ENCODE results near the gene LRRC10.

The LRRC10 gene, protein sequence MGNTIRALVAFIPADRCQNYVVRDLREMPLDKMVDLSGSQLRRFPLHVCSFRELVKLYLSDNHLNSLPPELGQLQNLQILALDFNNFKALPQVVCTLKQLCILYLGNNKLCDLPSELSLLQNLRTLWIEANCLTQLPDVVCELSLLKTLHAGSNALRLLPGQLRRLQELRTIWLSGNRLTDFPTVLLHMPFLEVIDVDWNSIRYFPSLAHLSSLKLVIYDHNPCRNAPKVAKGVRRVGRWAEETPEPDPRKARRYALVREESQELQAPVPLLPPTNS

DNA sequence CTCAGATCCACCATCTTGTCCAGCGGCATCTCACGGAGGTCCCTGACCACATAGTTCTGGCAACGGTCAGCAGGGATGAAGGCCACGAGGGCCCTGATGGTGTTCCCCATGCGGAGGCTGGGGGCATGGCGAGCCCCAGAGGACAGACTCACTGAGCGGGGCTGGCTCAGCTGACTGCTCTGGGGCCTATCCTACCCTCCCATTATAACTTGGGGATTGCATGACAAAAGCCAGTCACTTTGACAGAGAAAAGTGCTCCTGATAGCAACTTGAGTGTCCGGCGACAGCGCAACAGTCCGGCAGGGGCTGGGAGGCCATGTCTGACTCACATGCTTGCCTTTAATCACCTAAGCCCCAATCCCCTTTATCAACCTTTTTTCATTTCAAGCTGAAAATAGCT, at the start of gene LRRC10:
TSS of gene LRRC10 (minus strand) at position 179 of the 400 bp plus-strand sequence. CDS start at position 110, 69 bp downstream.
- no peak for DNase-seq

DNA sequence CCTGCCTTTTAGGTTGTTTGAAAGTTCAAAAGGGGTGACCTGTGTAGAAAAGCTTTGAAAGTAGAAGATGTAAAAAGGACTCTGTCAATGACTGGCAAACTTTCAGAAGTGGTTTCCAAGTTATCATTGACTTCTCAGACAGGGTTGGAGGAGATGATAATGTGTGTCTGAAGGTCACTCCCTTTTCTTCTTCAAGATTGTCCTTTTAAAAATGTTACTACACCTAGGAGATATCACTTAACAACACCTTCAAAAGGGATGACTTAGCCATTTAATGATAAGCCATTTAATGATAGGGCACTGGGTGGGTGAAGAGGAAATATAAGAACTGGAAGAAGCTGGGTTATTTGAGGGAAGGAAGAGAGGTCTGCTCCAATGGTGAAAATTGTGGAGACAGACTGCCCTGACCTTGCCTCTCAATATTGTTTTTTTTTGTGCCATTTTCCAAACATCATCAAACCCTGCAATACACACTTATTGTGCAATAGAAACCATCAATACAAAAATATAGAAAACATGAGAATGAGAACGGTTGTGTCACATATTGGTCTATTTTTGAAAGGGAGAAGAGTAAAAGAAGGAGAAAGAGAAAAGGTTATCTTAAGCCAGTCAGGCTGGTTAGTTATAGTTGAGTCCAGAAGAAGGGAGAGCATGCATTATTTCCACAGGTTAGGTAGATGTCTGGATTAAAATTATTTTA, 49.6 kb upstream of the LRRC10 start:
- no peak for DNase-seq

DNA sequence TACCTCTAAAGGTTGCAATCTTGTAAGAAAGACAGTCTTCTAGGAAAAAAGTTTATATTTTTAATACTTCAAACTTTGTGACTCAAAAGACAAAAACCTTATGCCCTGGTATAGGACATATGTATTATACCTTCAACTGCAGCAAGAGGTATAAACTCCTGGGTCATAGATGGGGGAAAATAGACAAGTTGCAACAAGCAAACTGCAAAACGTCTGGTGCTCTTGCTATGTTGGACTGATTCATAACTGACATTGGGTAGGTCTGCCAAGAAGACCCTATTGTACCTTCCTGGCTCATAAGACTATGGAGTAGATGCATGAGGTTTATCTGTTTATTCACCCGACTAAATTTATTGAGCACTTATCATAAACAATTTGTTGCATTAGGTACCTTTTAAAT, 47.5 kb upstream of the LRRC10 start:
- DNase-seq: no peak

DNA sequence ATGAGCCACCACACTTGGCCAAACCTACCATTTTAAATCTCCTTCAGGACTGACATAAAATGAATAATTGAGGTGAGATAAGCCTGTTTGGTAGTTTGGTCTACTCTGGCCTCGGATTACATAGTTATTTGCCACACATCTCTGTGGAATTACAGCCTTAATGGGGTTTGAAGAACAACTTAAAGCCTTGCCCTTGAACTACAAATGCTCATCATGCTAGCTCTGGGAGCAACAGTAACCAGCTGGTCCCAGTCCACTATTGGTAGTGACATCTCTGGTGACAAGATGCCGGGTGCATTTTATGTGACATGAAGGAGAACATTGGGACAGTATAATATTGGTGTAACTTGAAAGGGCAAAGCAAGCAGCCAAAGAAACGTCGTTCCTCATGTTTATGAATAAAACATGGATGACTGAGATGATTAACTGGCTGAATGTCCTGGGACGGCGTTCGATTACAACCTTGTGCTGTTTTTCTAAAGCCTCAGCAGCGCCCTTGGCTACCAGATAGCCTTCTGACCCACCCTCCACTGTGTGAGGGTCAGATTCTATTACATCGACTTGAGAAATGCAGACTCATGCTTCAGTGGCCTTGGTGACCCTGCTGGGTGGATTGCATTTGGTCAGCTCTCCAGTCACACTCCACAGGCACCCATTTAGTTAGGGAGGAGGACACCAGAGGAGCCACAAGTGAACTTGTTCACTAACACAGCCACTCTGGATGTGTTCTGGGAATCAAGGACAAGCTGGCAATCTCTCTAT, 46.9 kb upstream of the LRRC10 start:
- no peak for DNase-seq

DNA sequence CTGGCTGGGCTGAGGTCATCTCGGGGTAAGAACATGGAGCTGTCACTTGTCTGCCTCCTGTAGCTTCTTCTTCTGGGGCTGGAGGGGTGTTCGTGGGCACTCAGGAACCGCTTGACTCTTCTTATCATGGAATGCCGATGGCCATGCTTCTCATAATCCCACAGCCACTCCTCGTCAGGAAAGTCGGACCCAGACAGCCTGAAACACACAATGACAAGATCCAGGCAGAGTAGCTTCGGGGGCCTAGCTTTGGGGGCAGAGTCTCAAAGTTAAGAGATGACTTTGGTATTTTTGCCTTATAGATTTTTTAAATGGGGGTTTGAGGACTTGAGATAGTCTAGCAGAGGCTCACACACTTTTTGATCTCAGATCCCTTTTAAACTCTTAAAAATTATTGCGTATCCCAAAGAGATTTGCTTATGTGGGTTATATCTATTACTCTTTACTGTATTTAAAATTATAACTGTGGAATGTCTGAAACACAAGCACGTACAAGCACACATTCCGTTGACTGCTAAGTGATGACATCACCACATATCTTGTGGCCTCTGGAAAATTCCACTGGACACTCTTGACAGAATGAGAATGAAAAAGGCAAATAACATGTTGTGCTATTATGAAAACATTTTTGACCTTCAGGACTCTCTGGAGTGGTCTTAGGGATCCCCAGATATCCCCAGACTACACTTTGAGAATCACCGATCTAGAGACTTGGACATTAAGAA, 45.1 kb upstream of the LRRC10 start:
- no peak for DNase-seq

DNA sequence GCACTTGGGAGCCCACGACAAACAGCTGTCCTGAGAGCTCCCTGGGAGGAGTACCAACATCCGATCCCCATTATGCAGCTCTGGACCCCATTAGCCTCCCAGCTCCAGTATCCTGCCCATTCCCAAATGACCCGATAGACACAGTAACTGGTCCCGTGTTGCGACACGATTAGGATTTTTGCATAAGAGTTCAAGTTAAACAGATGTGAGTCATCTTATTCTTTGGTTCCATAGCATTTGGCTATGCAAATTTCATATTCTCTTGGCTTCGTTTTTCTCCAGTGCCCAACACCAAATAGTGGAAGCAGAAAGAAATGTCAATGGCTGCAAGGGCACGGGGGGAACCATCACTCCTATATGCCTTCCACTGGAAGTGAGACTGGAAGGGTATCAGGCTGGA, 43.0 kb upstream of the LRRC10 start:
- DNase-seq: no peak

DNA sequence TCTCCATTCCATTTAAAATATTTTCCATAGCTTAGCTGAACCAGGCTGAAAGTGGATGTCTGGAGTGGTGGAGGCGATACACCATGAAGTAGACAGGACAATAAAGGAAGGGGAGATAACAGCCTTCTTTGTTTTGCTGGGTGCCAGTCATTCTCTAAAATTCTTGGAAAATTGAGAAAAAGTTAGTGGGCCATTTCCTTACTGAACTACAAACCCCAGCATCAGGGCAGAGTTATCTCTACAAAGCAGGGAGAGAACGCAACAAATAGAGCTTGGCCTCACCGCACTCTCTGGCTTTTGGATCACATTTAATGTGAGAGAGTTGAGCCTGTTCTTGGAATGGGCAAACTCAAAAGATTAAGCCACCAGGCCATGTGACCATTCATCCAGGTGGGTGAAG, 41.2 kb upstream of the LRRC10 start:
- DNase-seq: no peak

DNA sequence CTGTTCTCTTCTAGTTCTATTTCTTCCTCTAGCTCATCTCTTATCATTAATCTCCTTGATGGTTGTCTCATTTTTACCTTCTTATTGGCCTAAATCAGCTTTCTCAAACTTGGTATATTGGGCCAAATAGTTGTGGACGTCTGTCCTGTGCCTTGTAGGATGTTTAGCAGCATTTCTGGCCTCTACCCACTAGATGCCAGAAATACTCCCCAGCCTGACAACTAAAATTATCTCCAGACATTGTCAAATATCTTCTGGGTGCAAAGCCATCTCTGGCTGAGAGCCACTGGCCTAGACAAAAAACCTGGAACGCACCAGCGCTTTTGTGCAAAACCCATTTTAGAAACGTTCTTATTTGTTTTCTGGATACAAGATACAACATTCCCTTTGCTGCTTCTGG, 38.8 kb upstream of the LRRC10 start:
- DNase-seq: no peak

DNA sequence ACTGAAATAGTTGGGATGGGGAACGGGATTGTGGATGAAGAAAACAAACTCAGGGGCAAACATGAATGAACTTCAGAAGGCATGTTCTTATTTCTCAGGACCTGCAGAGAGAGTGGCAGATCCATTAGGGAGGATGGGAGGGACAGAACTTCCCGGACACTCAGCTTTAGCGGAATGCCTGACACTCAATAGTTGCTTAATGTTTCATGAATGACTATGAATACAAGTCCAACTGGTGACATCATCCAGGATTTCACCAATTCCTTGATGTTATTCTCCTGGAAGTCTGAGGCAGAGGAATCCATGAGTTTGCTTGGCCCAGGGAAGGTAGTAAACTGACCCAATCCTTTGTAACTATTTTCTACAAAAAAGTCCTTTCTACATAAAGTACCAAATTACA, 37.8 kb upstream of the LRRC10 start:
- DNase-seq: no peak

DNA sequence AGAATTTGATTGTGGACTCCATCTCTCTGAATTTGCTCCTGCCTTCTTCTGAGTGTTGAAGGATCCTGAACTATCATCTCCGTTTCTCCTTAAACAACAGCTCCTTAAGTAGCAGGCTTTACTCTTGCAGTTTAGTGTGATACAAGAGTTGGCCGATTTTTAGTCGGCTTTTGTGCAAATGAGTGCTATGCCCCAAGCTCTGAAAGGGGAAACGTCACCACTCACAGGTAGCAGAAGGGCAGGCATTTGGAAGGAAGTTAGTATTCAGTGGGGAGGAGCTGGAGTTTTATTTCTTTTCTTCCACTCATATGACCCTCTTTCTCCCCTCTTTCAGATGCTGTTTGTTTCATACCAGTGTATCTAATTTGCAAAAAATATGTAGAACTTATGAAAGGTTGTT, 36.5 kb upstream of the LRRC10 start:
- no peak for DNase-seq

DNA sequence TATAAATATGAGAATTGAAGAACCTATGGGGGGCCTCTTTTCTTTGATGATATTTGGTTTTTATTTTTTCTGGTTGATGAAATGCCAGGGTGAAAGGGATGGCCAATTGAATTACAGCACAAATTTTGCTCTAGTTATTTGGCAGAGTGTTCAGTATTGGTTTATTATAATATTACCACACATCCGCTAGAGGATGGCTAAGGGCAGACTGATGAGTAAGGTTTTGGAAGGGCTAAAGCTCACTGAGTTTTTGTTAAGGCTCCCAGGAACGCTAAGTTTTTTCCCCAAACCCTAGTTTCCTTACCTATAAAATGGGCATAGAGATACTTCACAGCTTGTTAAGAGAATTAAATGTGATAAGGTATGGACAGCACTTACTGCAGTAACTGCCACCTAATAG, 34.3 kb upstream of the LRRC10 start:
- DNase-seq: no peak

DNA sequence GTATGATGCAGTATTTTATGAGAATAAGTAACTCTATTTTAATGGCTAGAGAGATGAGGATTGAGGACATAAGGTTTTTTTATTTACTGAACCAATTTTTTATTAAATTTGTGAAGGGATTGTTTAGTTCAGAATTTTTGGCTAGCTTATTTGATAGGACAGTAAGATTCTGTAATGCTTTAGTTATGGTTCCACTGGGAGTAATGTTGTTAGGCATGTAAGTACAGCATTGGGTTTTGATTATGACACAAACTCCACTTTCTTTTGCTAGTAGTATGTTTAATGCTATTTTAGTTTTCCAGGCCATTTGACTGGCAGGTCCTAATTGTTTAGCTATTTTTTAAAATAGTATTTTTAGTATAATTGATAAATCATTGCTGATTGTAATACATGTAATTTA, 33.8 kb upstream of the LRRC10 start:
- DNase-seq: no peak

DNA sequence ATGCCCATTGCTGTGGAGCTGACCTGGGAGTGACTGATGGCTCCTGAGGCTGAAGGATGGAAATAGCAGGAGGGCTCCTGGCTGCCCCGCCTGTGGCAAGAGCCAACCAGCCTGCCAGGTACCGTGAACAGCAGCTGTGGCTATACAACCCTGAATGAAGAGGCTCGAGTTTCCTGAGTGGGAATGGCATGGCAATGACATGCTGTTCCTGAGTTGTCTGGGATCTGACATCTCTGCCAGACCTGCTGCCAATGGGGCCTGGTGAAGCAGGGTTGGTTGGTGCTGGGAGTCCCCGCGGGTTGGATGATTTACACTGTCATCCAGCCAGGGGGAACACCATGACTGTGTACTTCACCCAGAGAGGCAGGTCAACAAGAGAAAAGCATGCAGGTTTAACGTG, 31.8 kb upstream of the LRRC10 start:
- DNase-seq: no peak

DNA sequence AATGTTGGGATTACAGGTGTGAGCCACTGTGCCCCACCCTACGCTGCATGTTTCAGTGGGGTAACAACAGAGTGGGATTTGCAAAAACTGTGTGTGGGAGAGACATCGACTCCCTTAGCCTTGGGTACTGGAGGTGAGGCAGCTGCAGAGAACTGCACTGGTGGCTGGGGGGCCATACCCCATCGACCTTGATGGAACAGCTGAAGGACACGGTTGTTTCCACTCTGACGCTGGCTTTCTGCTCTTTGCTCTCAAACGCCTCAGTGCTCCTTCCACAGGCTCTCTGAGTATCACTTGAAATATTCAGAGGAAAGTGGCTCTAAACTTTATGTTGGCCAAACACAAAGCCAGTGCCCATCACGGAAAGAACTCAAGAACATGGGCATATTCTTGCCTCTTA, 30.8 kb upstream of the LRRC10 start:
- no peak for DNase-seq

DNA sequence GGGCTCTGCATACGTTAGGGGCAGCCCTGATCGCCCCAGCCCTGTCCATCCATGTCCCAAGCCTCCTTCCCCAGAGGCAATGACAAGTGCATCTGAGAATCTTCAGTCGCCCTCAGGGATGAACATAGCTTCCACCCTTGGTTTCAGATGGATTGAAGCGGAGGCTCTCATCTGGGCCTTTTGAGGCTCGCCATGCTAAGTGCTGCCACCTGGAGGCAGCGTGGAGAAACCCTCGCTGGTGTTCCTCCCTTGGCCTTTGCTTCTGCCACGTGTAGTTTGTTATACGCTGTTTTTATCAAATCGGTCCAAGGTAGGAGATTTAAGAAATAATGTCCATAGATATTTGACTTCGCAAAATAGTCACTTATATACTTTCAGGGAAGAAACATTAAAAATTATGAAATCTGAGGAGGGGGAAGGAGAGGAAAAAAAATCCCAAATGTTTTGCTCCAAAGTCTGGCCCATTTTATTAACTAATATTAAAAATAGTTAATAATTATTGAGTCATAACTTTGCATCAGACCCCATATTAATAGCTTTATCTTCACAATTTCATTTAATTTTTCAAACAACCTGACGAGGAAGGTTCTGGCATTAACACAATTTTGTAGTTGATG, 28.8 kb upstream of the LRRC10 start:
- peak; percentile 3 for DNase-seq

DNA sequence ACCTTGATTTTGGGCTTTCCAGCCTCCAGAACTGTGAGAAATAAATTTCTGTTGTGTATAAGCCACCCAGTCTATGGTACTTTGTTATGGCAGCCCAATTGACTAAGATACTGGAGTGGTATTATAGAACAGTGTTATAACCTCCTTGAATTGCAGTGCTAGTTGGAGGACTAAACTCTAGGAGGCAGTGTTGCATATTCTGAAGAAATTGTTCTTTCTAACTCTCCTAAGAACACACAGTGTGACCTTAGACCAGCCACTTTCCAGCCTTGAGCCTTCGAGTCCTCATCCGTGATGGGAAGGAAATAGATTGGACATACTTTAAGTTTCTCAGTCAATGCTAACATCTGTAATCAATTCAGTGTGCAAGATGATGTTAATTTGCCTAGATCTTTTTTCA, 22.4 kb upstream of the LRRC10 start:
- no peak for DNase-seq

DNA sequence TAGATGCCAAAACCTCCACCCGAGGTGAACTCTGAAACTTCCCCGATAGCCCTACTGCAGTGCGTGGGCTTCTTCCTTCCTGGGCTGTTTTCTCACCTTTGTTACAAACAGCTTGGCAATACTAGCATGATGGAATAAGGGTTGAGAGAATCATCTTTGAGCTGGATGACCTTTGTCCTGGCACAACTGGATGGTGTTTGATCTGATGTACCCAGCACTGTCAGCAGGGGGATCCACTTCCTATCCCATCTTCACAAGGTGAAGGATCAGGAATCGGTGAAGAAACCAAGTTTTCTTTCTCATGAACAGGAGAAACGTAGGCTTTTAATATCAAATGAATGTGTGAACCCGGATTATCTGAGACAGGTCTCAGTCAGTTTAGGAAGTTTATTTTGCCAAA, 19.5 kb upstream of the LRRC10 start:
- no peak for DNase-seq

DNA sequence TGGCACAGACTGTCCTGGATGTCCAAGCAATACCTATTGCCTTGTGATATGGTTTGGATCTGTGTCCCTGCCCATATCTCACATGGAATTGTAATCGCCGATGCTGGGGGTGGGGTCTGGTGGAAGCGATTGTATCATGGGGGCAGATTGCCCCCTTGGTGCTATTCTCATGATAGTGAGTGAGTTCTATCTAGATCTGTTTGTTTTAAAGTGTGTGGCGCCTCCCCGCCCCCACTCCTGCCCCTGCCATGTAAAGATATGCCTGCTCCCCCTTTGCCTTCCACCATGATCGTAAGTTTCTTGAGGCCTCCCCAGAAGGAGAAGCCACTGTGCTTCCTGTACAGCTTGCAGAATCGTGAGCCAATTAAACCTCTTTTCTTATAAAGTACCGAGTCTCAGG, 16.8 kb upstream of the LRRC10 start:
- DNase-seq: no peak

DNA sequence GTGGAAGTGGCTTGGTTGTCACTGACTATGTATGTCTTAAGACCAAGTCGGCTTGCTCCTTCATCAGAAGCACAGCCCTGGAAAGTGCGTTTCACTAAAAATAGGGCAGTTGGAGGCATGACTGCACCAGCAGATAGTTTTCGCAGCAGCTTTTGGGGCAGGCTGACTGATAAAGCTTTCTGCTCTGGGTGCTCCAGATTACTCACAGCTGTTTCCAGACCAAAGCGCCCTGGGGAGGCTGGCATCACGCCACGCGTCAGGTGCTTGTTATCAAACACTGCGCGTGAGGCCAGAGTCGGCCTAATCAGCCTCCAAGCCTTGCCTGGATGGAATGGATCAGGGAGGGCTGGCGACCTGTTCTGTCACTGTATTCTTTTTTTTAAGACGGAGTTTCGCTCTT, 13.3 kb upstream of the LRRC10 start:
- no peak for DNase-seq

DNA sequence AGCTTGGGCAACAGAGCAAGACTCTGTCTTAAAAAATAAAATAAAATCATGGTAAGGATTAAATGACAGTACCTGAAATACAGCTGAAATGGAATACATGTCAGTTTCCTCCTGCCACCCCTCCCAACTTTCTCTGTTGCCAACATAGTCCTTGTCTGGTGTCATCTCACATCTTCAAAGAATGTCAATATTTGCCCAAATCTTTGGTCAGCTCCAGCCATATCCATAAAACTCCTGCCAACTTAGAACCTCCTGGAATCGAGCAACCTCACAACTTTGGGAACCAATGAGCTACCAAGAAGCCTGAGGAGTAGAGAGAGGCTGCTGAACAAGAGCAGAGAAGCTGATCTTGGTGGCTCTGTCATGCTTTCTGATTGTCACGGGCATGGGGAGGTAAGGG, 10.8 kb upstream of the LRRC10 start:
- no peak for DNase-seq

DNA sequence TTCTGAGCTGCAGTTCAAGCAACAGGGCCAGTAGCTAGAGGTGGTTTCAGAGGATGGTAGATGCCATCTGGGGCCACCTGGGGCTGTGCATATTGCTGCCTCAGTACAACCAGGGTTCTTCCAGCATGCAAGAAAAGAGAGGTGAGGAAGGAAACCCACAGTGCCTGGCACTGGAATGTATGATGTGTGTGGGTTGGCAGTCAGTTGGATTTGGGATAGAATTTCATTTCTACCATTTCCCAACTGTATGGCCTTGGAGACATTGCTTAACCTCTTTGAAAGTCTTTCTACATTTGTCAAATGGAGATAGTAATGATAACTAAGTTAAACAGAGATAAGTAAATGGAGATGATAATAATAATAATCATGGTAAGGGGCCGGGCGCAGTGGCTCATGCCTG, 10.2 kb upstream of the LRRC10 start:
- DNase-seq: no peak

DNA sequence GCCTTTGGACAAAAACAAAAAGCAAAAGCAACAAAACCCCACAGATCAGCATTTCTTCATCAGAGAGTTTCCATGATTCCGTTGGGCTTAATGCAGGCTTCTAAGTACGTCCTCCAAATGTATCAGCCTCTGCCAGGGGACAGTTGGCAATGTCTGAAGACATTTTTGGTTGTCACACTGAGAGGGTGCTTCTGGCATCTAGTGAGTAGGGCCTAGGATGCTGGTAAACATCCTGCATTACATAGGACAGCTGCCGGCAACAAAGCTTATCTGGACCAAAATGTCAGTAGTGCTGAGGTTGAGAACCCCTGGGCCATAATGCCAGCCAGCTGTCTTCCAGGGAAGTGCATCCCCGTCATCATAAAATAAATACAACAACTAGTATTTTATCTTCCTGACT, 9.4 kb upstream of the LRRC10 start:
- DNase-seq: no peak

DNA sequence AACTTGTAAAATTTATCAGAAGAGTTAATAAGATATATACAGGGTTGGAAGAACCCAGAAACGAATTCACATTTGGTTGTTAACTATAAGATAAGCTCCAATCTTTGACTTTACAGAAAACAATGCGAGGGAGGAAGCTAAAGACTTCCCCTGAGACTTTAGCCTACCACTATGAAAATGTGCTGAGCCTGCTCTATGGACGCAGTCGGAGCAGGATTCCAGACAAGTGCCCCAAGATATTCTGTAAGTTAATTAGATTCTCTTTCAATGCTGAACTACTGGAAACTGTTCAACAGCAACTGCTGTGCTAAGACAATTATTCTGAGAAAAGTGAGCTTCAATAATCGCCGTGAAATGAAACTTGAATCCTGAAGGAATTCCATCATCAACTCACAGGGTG, 8.3 kb upstream of the LRRC10 start:
- no peak for DNase-seq

All from NCI-H1694 treated with DMSO at 0.1 percent for 48 hours (cell line).